Measurements from ENCODE around the gene C12orf57. TPM values are rescaled to one million over a fixed set of nuclear protein-coding genes. Genes with fewer than 3 reads are reported as not detected.

Gene C12orf57
- total and polyA plus RNA-seq, 2 experiments from 2014 or later = 204 to 262 TPM

- H3K27me3 Mint-ChIP-seq (ENCODE audit: insufficient read depth, low read depth, poor library complexity) = peaks cover 28% of the 10 kb centered on the region
- Histone ChIP-seq H3K4me3 (peak overlapping the region; percentile 89), H3K79me2 (replicated peaks; ENCODE audit: insufficient read depth) (peaks cover 22% of the 10 kb centered on the region), H4K20me1 (replicated peaks; ENCODE audit: insufficient read depth) (peaks cover 28% of the 10 kb centered on the region), H3K27me3 (ENCODE audit: insufficient read depth) (no peaks in the 10 kb centered on the region), H3F3A (replicated peaks; ENCODE audit: low read depth) (peaks cover 44% of the 10 kb centered on the region), H3K36me3 (ENCODE audit: insufficient read depth) (peaks cover 17% of the 10 kb centered on the region), H2AFZ (no peak overlapping the region), H3K4me2 (peak overlapping the region; percentile 93), H3K9me2 (ENCODE audit: insufficient read depth) (no peaks in the 10 kb centered on the region), H3K4me1 (ENCODE audit: insufficient read depth) (peaks cover 10% of the 10 kb centered on the region), H3K27ac (ENCODE audit: low read depth) (peak overlapping the region; percentile 97)
- ATAC-seq (peak; percentile 26), DNase-seq (ENCODE audit: low spot score) (peak; percentile 78)
- peak overlapping the region; percentile 79 for H3K4me3 Mint-ChIP-seq
- H3K9me3 Mint-ChIP-seq = peaks cover 3% of the 10 kb centered on the region; the same call in 1 of the 3 replicates
- TF ChIP-seq NANOG (IDR thresholded peaks at IDR 0.05; ENCODE audit: borderline replicate concordance) (no peak), ZNF331 (CRISPR knock-in tag; IDR thresholded peaks at IDR 0.05; ENCODE audit: low read depth) (no peak), CTCF (conservative IDR thresholded peaks at IDR 0.05; ENCODE audit: low read depth in 2 of 2) (peak; percentile 21 to 45; a peak in 2 of 4 replicates), EZH2 (IDR thresholded peaks at IDR 0.05; ENCODE audit: low read depth, unreplicated experiment) (no peak), CREB1 (CRISPR knock-in tag; IDR thresholded peaks at IDR 0.05; ENCODE audit: low read depth) (no peak), STAT1 (IDR thresholded peaks at IDR 0.05; ENCODE audit: unreplicated experiment) (no peak), ZNF114 (CRISPR knock-in tag; IDR thresholded peaks at IDR 0.05) (no peak), ZNF462 (CRISPR knock-in tag; IDR thresholded peaks at IDR 0.05) (no peak), JUNB (IDR thresholded peaks at IDR 0.05; ENCODE audit: unreplicated experiment) (no peak), POLR2AphosphoS5 (IDR thresholded peaks at IDR 0.05; ENCODE audit: low read depth) (peak; percentile 55; the same call in 1 of the 2 replicates), EZH2phosphoT487 (IDR thresholded peaks at IDR 0.05; ENCODE audit: unreplicated experiment) (no peak)
- TF ChIP-seq, protein P1, sequence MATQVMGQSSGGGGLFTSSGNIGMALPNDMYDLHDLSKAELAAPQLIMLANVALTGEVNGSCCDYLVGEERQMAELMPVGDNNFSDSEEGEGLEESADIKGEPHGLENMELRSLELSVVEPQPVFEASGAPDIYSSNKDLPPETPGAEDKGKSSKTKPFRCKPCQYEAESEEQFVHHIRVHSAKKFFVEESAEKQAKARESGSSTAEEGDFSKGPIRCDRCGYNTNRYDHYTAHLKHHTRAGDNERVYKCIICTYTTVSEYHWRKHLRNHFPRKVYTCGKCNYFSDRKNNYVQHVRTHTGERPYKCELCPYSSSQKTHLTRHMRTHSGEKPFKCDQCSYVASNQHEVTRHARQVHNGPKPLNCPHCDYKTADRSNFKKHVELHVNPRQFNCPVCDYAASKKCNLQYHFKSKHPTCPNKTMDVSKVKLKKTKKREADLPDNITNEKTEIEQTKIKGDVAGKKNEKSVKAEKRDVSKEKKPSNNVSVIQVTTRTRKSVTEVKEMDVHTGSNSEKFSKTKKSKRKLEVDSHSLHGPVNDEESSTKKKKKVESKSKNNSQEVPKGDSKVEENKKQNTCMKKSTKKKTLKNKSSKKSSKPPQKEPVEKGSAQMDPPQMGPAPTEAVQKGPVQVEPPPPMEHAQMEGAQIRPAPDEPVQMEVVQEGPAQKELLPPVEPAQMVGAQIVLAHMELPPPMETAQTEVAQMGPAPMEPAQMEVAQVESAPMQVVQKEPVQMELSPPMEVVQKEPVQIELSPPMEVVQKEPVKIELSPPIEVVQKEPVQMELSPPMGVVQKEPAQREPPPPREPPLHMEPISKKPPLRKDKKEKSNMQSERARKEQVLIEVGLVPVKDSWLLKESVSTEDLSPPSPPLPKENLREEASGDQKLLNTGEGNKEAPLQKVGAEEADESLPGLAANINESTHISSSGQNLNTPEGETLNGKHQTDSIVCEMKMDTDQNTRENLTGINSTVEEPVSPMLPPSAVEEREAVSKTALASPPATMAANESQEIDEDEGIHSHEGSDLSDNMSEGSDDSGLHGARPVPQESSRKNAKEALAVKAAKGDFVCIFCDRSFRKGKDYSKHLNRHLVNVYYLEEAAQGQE (IDR thresholded peaks at IDR 0.05; ENCODE audit: unreplicated experiment) = no peak
- TF ChIP-seq, protein P2, sequence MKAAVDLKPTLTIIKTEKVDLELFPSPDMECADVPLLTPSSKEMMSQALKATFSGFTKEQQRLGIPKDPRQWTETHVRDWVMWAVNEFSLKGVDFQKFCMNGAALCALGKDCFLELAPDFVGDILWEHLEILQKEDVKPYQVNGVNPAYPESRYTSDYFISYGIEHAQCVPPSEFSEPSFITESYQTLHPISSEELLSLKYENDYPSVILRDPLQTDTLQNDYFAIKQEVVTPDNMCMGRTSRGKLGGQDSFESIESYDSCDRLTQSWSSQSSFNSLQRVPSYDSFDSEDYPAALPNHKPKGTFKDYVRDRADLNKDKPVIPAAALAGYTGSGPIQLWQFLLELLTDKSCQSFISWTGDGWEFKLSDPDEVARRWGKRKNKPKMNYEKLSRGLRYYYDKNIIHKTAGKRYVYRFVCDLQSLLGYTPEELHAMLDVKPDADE (IDR thresholded peaks at IDR 0.05) = no peak
- peaks cover 72% of the 10 kb centered on the region for H3K36me3 Mint-ChIP-seq (ENCODE audit: low read depth)
- peaks cover 45% of the 10 kb centered on the region for H3K4me1 Mint-ChIP-seq
- peak overlapping the region; percentile 95 for H3K27ac Mint-ChIP-seq
Measured at GRCh38 chr12:6936636-6937480, 7.0 kb upstream of the C12orf57 start.
